NB4 (cell line): ENCODE results near the gene PLCE1.

Source experiments
- DNase-seq: peaks from one replicate; pipeline ENCODE4 v3.0.0; 2010; ENCODE audit warnings: low read depth
- H3K4me3 ChIP-seq: one replicate; pipeline ENCODE4 v1.5.1; 2011; ENCODE audit warnings: mild to moderate bottlenecking, low read depth, low read length, moderate library complexity
- MYC ChIP-seq: IDR thresholded peaks from 2 replicates; pipeline ENCODE4 v1.6.1; 2011; ENCODE audit warnings: low read depth, low read length
- POLR2A ChIP-seq: IDR thresholded peaks from 2 replicates; pipeline ENCODE4 v1.6.1; 2011; ENCODE audit warnings: mild to moderate bottlenecking; ENCODE audit not compliant: insufficient read length; ENCODE audit errors: extremely low read depth
- TF ChIP-seq, protein P1 (sequence below): IDR thresholded peaks from 2 replicates; pipeline ENCODE4 v1.6.1; 2011; ENCODE audit warnings: low read depth, low read length
- TF ChIP-seq, protein P2 (sequence below): IDR thresholded peaks from one replicate; pipeline ENCODE4 v1.5.1; 2012; ENCODE audit warnings: low read depth, low read length

PLCE1 gene

DNA sequence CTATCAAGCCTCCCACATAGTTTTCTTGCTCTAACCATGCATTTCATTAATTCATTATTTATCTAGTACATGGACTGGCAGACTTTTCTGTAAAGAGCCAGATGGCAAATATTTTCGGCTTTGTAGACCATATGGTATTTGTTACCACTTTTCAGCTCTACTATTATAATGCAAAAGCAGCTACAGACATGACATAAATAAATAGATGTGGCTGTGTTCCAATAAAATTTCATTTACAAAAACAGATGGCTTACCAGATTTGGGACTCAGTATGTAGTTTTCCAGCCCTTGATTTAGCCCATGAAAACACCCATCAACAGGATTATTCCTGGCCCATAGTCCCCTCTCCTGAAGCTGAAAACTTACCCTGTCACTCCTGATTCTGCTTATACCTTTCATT, 32.1 kb downstream of the PLCE1 start:
- DNase-seq: no peak
- H3K4me3 ChIP-seq: no peak overlapping the region
- TF ChIP-seq POLR2A (no peak), MYC (no peak)
- TF ChIP-seq, protein P1, sequence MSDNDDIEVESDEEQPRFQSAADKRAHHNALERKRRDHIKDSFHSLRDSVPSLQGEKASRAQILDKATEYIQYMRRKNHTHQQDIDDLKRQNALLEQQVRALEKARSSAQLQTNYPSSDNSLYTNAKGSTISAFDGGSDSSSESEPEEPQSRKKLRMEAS: no peak
- TF ChIP-seq, protein P2, sequence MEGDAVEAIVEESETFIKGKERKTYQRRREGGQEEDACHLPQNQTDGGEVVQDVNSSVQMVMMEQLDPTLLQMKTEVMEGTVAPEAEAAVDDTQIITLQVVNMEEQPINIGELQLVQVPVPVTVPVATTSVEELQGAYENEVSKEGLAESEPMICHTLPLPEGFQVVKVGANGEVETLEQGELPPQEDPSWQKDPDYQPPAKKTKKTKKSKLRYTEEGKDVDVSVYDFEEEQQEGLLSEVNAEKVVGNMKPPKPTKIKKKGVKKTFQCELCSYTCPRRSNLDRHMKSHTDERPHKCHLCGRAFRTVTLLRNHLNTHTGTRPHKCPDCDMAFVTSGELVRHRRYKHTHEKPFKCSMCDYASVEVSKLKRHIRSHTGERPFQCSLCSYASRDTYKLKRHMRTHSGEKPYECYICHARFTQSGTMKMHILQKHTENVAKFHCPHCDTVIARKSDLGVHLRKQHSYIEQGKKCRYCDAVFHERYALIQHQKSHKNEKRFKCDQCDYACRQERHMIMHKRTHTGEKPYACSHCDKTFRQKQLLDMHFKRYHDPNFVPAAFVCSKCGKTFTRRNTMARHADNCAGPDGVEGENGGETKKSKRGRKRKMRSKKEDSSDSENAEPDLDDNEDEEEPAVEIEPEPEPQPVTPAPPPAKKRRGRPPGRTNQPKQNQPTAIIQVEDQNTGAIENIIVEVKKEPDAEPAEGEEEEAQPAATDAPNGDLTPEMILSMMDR: no peak

DNA sequence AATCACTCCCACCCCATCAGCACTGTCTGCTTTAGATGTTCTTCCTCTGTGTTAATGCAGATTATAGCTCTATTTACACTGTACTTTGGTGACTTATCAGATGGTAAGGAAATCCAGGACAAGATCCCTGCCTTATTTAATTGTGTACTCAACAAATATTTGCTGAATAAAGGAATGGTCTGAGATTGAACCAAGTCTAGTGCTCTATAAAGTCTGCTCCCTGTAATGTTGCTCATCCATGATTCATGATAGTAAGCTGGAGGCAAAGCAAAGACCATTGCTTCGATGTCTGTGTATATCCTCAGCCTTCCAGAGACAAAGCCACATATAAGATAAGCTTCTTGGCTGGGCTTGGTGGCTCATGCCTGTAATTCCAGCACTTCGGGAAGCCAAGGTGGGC, 33.5 kb downstream of the PLCE1 start:
- no peak overlapping the region for H3K4me3 ChIP-seq
- TF ChIP-seq, protein P1: no peak
- TF ChIP-seq, protein P2: no peak
- TF ChIP-seq MYC (no peak), POLR2A (no peak)
- no peak for DNase-seq

DNA sequence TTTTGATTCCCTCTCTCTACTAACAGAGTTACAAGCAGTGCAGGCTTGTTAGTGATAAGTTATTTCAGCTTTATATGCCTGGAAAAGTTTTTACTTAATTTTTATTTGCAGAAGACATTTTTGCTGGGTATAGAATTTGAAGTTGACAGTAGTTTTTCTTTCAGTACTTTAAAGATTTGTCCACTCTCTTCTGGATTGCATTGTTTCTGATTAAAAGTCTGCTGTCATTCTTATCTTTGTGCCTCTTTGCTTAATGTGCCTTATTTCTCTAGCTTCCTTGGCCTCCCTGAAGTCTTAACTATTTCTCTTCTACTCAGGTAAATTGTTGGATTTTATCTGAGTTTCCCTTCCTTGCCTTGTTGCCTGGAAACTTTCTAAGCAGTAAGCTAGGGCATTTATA, 36.2 kb downstream of the PLCE1 start:
- TF ChIP-seq, protein P1: no peak
- TF ChIP-seq MYC: no peak
- TF ChIP-seq, protein P2: no peak
- TF ChIP-seq POLR2A: no peak
- no peak for DNase-seq
- H3K4me3 ChIP-seq: no peak overlapping the region

DNA sequence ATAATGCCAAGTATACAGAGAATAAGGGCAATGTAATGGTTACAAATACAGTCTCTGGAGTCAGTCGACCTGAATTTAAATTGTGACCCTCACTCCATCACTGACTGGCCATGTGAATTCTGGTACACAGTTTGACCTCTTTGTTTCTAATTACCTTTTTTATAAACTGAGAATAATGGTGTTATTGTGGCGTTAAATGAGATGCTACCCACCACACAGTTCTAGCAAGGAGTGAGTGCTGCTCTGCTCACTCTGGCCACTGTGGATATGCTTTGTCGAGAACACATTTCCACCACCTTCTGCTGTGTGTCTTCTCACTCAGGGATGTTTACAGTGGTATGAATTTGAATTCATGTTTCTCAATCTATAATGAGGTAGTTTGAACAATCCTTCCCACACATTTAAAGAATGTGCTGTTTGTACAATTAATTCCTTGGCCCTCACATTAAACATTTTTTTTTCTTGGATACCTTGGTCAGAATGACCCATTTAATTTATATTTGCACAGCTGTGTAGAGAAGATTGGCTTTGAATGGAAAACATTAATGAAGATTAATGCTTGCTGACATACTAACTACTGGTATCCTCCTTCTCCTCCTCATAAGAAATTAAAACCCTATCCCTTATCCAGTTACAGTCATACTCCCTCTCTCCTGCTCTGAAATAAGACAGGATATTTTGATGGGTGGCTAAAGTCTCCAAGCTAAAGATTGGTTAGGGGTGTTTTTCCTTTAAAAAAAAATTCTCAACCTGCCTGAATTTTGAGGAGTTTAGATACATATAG, 42.4 kb downstream of the PLCE1 start:
- no peak for DNase-seq
- no peak for TF ChIP-seq MYC
- TF ChIP-seq, protein P1: no peak
- TF ChIP-seq, protein P2: no peak
- no peak for TF ChIP-seq POLR2A
- no peak overlapping the region for H3K4me3 ChIP-seq

DNA sequence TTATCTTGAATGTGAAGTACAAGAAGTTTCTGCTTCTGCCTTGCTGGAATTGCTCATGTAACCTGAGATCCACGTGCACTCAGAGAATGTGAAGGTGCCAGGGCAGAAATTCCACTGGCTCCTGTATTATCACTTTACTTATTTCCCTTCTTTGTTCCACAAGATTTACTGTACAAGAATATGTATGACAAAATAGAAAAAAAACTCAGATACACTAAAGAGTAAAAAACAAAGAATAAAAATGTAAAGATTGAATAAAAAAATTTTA, 43.0 kb downstream of the PLCE1 start:
- TF ChIP-seq MYC (no peak), POLR2A (no peak)
- TF ChIP-seq, protein P2: no peak
- TF ChIP-seq, protein P1: no peak

DNA sequence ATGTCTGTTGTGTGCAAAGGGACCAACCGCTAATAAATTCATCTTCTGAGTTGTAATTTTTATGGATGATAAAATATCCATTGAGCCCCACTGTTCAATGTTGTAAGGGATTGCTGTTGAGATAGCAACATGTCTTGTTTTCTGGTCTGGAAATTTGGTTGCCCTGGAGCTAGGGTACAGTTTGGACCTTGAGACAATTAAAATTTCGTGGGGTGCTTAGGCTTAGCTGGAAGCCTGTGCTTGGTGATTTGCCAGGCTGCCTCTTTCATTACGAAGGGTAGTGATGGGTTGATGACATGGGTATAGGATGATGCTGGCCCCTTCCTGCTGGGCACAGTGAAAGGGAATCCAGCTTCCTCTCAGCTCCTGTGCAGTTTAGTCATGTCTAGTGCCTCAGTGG, 43.6 kb downstream of the PLCE1 start:
- no peak overlapping the region for H3K4me3 ChIP-seq
- TF ChIP-seq POLR2A: no peak
- TF ChIP-seq MYC: no peak
- TF ChIP-seq, protein P1: no peak
- TF ChIP-seq, protein P2: no peak
- DNase-seq: no peak

More for the DNA sequence above, 43.0 kb downstream of the PLCE1 start:
- H3K4me3 ChIP-seq: no peak overlapping the region
- no peak for DNase-seq
